DOHH2 (cell line): ENCODE measurements around the gene LRWD1.
"Not testable (repeated sequence)": the region's sequence is repeated elsewhere in the genome, so short reads cannot be mapped to it uniquely, and the experiment has no call there.

Experiments
- EZH2phosphoT487 ChIP-seq: fragments of 200-600 bp; sonication (generic); IDR thresholded peaks from 2 replicates; pipeline ENCODE4 v1.6.1; 2017; ENCODE audit warnings: borderline replicate concordance, mild to moderate bottlenecking, antibody characterized with exemption, low read length, moderate library complexity, mixed read lengths
- TF ChIP-seq, protein P1 (sequence below): fragments of 200-600 bp; sonication (generic); IDR thresholded peaks from one replicate; pipeline ENCODE4 v1.5.1; 2014; ENCODE audit warnings: antibody characterized with exemption, mild to moderate bottlenecking, low read depth, low read length; ENCODE audit not compliant: poor library complexity, severe bottlenecking

DNA sequence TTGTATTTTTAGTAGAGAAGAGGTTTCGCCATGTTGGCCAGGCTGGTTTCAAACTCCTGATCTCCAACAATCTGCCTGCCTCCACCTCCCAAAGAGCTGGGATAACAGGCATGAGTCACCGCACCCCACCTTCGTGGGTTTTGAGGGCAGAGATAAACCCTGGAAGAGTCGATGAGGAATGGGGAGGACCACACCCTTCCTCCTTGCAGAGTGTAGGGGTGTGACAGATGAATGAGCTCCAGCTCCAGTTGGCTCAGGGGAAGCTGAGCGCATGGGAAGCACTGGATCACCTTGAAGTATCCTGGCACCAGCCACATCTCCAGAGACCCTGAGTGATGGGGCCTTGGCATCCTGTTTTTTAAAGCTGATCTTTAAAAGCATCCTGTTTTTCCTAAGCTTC, 19.5 kb downstream of the LRWD1 start:
- TF ChIP-seq, protein P1, sequence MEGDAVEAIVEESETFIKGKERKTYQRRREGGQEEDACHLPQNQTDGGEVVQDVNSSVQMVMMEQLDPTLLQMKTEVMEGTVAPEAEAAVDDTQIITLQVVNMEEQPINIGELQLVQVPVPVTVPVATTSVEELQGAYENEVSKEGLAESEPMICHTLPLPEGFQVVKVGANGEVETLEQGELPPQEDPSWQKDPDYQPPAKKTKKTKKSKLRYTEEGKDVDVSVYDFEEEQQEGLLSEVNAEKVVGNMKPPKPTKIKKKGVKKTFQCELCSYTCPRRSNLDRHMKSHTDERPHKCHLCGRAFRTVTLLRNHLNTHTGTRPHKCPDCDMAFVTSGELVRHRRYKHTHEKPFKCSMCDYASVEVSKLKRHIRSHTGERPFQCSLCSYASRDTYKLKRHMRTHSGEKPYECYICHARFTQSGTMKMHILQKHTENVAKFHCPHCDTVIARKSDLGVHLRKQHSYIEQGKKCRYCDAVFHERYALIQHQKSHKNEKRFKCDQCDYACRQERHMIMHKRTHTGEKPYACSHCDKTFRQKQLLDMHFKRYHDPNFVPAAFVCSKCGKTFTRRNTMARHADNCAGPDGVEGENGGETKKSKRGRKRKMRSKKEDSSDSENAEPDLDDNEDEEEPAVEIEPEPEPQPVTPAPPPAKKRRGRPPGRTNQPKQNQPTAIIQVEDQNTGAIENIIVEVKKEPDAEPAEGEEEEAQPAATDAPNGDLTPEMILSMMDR = not testable (repeated sequence)
- TF ChIP-seq EZH2phosphoT487 = not testable (repeated sequence)
